Neural cell (in vitro differentiated cells): ENCODE measurements around the gene ZNF264. TPM values are rescaled to one million over a fixed set of nuclear protein-coding genes. Genes with fewer than 3 reads are reported as not detected.

Experiments used
- H2AFZ ChIP-seq: fragments of 200-600, 300-800 bp; sonication (generic), shearing (Covaris generic); 2 replicates; pipeline ENCODE4 v1.6.0; 2014; ENCODE audit warnings: low read depth, mild to moderate bottlenecking, antibody characterized with exemption, low read length, moderate library complexity
- H3F3A ChIP-seq: fragments of 200-600 bp; shearing (Covaris generic); 2 replicates; pipeline ENCODE4 v1.6.1; 2016; ENCODE audit warnings: mild to moderate bottlenecking, moderate library complexity, mixed read lengths, antibody characterized with exemption, low read length; ENCODE audit not compliant: insufficient read depth, poor library complexity, severe bottlenecking
- H3K27ac ChIP-seq: fragments of 200-600, 300-800 bp; sonication (generic), shearing (Covaris generic); 2 replicates; pipeline ENCODE4 v1.5.1; 2014; ENCODE audit warnings: mild to moderate bottlenecking, low read length, moderate library complexity
- H3K27me3 ChIP-seq: fragments of 300-800, 200-600 bp; sonication (generic), shearing (Covaris generic); 2 replicates; pipeline ENCODE4 v1.6.0; 2014; ENCODE audit warnings: mild to moderate bottlenecking, low read depth, low read length, moderate library complexity; ENCODE audit not compliant: insufficient read depth
- H3K36me3 ChIP-seq: fragments of 300-800, 200-600 bp; sonication (generic), shearing (Covaris generic); 2 replicates; pipeline ENCODE4 v1.5.1; 2014; ENCODE audit warnings: mild to moderate bottlenecking, antibody characterized with exemption, low read length, moderate library complexity; ENCODE audit not compliant: insufficient read depth
- H3K4me2 ChIP-seq: fragments of 300-800, 200-600 bp; sonication (generic), shearing (Covaris generic); 2 replicates; pipeline ENCODE4 v1.6.0; 2014; ENCODE audit warnings: mild to moderate bottlenecking, low read length
- H3K4me3 ChIP-seq: fragments of 300-800, 200-600 bp; sonication (generic), shearing (Covaris generic); 2 replicates; pipeline ENCODE4 v1.5.1; 2014; ENCODE audit warnings: mild to moderate bottlenecking, low read length, moderate library complexity
- H3K79me2 ChIP-seq: fragments of 200-600 bp; shearing (Covaris generic); replicated peaks from 2 replicates; pipeline ENCODE4 v1.6.0; 2014; ENCODE audit warnings: mild to moderate bottlenecking, low read length, moderate library complexity; ENCODE audit not compliant: insufficient read depth
- H3K9ac ChIP-seq: fragments of 300-800, 200-600 bp; sonication (generic), shearing (Covaris generic); 2 replicates; pipeline ENCODE4 v1.6.1; 2016; ENCODE audit warnings: mild to moderate bottlenecking, low read length, mixed read lengths
- H3K9me2 ChIP-seq: fragments of 200-600 bp; shearing (Covaris generic); 2 replicates; pipeline ENCODE4 v1.6.1; 2016; ENCODE audit warnings: mild to moderate bottlenecking, low read length, mixed read lengths; ENCODE audit not compliant: insufficient read depth
- H3K9me3 ChIP-seq: fragments of 200-600, 300-800 bp; sonication (generic), shearing (Covaris generic); 2 replicates; pipeline ENCODE4 v1.6.1; 2016; ENCODE audit warnings: mild to moderate bottlenecking, mixed run types, low read length, moderate library complexity, mixed read lengths
- H4K20me1 ChIP-seq: fragments of 200-600 bp; shearing (Covaris generic); 2 replicates; pipeline ENCODE4 v1.6.1; 2016; ENCODE audit warnings: mild to moderate bottlenecking, mixed run types; ENCODE audit not compliant: insufficient read depth
- CTCF ChIP-seq: fragments of 450-650 bp; IDR thresholded peaks from 2 replicates; pipeline ENCODE4 v1.5.1; 2014; ENCODE audit warnings: antibody characterized with exemption, mild to moderate bottlenecking, moderate library complexity; ENCODE audit not compliant: poor library complexity, severe bottlenecking
- EP300 ChIP-seq: fragments of 450-650 bp; conservative IDR thresholded peaks from 2 replicates; pipeline ENCODE4 v1.6.1; 2014; ENCODE audit warnings: antibody characterized with exemption, mild to moderate bottlenecking, moderate library complexity; ENCODE audit not compliant: poor library complexity, severe bottlenecking
- EZH2 ChIP-seq: fragments of 200-600, 300-800 bp; shearing (Covaris generic), sonication (generic); IDR thresholded peaks from 2 replicates; pipeline ENCODE4 v1.6.1; 2014; ENCODE audit warnings: antibody characterized with exemption, low read length, borderline replicate concordance, mild to moderate bottlenecking; ENCODE audit not compliant: insufficient read depth, poor library complexity, severe bottlenecking
- MXI1 ChIP-seq: fragments of 450-650 bp; conservative IDR thresholded peaks from 2 replicates; pipeline ENCODE4 v1.6.1; 2014; ENCODE audit warnings: antibody characterized with exemption, mild to moderate bottlenecking; ENCODE audit not compliant: poor library complexity, severe bottlenecking
- POLR2AphosphoS5 ChIP-seq: IDR thresholded peaks from 2 replicates; pipeline ENCODE4 v1.6.1; 2012
- RAD21 ChIP-seq: fragments of 450-650 bp; conservative IDR thresholded peaks from 2 replicates; pipeline ENCODE4 v1.6.1; 2014; ENCODE audit warnings: antibody characterized with exemption, mild to moderate bottlenecking, moderate library complexity
- REST ChIP-seq: IDR thresholded peaks from 2 replicates; pipeline ENCODE4 v1.6.1; 2012; ENCODE audit warnings: borderline replicate concordance
- SMC3 ChIP-seq: fragments of 450-650 bp; conservative IDR thresholded peaks from 2 replicates; pipeline ENCODE4 v1.6.1; 2014; ENCODE audit warnings: antibody characterized with exemption, mild to moderate bottlenecking, moderate library complexity; ENCODE audit not compliant: poor library complexity
- TAF1 ChIP-seq: IDR thresholded peaks from 2 replicates; pipeline ENCODE4 v1.6.1; 2012; ENCODE audit warnings: low read depth
- polyA plus RNA-seq: library from polyadenylated mRNA; depleted of rRNA; stranded (reverse); fragments of >200 nt; gene quantifications from 2 replicates; pipeline ENCODE4 v1.2.3, GENCODE V29; 2014

ZNF264 gene
- polyA plus RNA-seq, 1 donor from 2014 or later, result 10.4 TPM

DNA sequence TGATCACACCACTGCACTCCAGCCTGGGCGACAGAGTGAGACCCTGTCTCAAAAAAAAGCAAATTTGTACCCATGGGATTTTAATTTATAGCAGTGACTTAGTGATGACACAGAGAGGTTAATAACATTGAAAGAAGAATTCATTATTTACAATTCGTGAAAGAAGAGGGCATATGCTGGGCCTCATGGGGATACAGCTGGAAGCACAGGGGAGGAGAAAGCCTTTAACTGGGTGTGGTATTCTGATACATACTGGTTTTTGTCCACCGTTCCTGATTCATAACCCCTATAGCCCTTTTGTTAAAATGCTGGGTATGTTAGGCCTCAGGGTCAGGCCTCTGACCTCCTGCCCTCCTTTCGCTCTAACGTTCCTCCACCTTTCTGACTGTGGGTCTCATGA lies 10.9 kb downstream of the ZNF264 start:
- no peaks in the 10 kb centered on the region for H3K9me2 ChIP-seq
- H3K27me3 ChIP-seq, result no peaks in the 10 kb centered on the region
- no peak overlapping the region for H3K9ac ChIP-seq
- H3K36me3 ChIP-seq, result no peaks in the 10 kb centered on the region
- no peaks in the 10 kb centered on the region for H3K9me3 ChIP-seq
- H2AFZ ChIP-seq, result no peak overlapping the region
- no peaks in the 10 kb centered on the region for H3F3A ChIP-seq
- TF ChIP-seq EZH2 (no peak), REST (no peak), POLR2AphosphoS5 (no peak), EP300 (no peak), CTCF (no peak), RAD21 (no peak), TAF1 (no peak)
- no peak overlapping the region for H3K27ac ChIP-seq
- H3K79me2 ChIP-seq, result peaks cover 22% of the 10 kb centered on the region
- H3K4me3 ChIP-seq, result no peak overlapping the region
- H4K20me1 ChIP-seq, result no peaks in the 10 kb centered on the region
- H3K4me2 ChIP-seq, result no peak overlapping the region

DNA sequence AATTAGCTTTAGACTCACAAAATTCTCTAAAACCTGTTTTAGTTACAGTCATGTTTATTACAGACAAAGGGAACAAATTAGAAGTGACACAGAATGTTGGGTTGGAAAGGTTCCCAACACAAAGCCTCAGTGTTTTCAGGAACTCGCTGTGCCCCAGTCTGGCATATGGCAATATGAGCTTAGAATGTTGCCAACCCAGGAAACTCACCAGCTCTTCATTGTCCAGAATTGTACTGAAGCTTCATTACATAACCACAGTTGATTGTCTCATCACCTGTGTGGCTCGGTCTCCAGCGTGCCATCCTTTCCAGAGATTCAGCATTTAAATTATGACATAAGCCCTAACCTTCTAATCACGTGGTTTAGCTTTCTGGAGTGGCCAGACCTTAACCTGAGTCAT lies 19.1 kb downstream of the ZNF264 start:
- no peak overlapping the region for H2AFZ ChIP-seq
- H3K79me2 ChIP-seq, result peaks cover 13% of the 10 kb centered on the region
- H3K27ac ChIP-seq, result no peak overlapping the region
- H3K9me2 ChIP-seq, result no peaks in the 10 kb centered on the region
- H3K9ac ChIP-seq, result no peak overlapping the region
- H3K27me3 ChIP-seq, result no peaks in the 10 kb centered on the region
- peaks cover 8% of the 10 kb centered on the region for H3K36me3 ChIP-seq
- no peaks in the 10 kb centered on the region for H3K9me3 ChIP-seq
- no peak overlapping the region for H3K4me3 ChIP-seq
- TF ChIP-seq EP300, result no peak
- no peak for TF ChIP-seq MXI1
- no peaks in the 10 kb centered on the region for H4K20me1 ChIP-seq
- H3F3A ChIP-seq, result no peaks in the 10 kb centered on the region
- H3K4me2 ChIP-seq, result no peak overlapping the region

GRCh38 chr19:57212109-57212508 lies 20.8 kb downstream of the ZNF264 start:
- no peaks in the 10 kb centered on the region for H4K20me1 ChIP-seq
- no peaks in the 10 kb centered on the region for H3K9me2 ChIP-seq
- no peak overlapping the region for H3K9ac ChIP-seq
- H2AFZ ChIP-seq, result no peak overlapping the region
- H3K9me3 ChIP-seq, result no peaks in the 10 kb centered on the region
- no peak overlapping the region for H3K27ac ChIP-seq
- peaks cover 8% of the 10 kb centered on the region for H3K36me3 ChIP-seq
- H3K4me2 ChIP-seq, result no peak overlapping the region
- H3F3A ChIP-seq, result no peaks in the 10 kb centered on the region
- peaks cover 22% of the 10 kb centered on the region for H3K79me2 ChIP-seq
- no peak overlapping the region for H3K4me3 ChIP-seq
- TF ChIP-seq EZH2, result no peak
- no peak for TF ChIP-seq RAD21
- TF ChIP-seq SMC3, result no peak
- no peak for TF ChIP-seq EP300
- TF ChIP-seq REST, result no peak
- no peak for TF ChIP-seq TAF1
- no peak for TF ChIP-seq MXI1
- TF ChIP-seq CTCF, result no peak
- H3K27me3 ChIP-seq, result no peaks in the 10 kb centered on the region
